Spinal cord (tissue), 10 donors: Measurements from ENCODE around the gene PGP. TPM values are rescaled to one million over a fixed set of nuclear protein-coding genes. Genes with fewer than 3 reads are reported as not detected.
"Not testable (repeated sequence)": the region's sequence is repeated elsewhere in the genome, so short reads cannot be mapped to it uniquely, and the experiment has no call there.

ENCODE experiments used
- DNase-seq, 6 donors: peaks; one replicate each; pipeline versions ENCODE4 v3.0.0 to v3.0.0-alpha.2; 2013 to 2015; ENCODE audit warnings: low spot score in 6 of 6, low read depth in 4 of 6
- H3K27ac ChIP-seq: one replicate; pipeline ENCODE4 v1.5.1; 2013; ENCODE audit warnings: low read depth, low read length, control low read depth
- H3K27me3 ChIP-seq: one replicate; pipeline ENCODE4 v1.6.1; 2013; ENCODE audit warnings: low read length; ENCODE audit not compliant: control insufficient read depth, insufficient read depth
- H3K36me3 ChIP-seq: one replicate; pipeline ENCODE4 v1.6.1; 2013; ENCODE audit warnings: low read length; ENCODE audit not compliant: control insufficient read depth, insufficient read depth
- H3K4me1 ChIP-seq: one replicate; pipeline ENCODE4 v1.6.1; 2013; ENCODE audit warnings: low read length; ENCODE audit not compliant: control insufficient read depth, insufficient read depth
- H3K4me3 ChIP-seq: one replicate; pipeline ENCODE4 v1.5.1; 2013; ENCODE audit warnings: low read depth, low read length, control low read depth
- H3K9me3 ChIP-seq: one replicate; pipeline ENCODE4 v1.6.1; 2013; ENCODE audit warnings: low read length; ENCODE audit not compliant: control insufficient read depth, insufficient read depth
- WGBS: methylation state at CpG from one replicate; pipeline ENCODE4 v1.1.5; 2013; ENCODE audit warnings: missing lambda C conversion rate; ENCODE audit not compliant: insufficient coverage; 5-methylcytosine and 5-hydroxymethylcytosine counted together
- polyA plus RNA-seq, 2 donors: library from polyadenylated mRNA; unstranded; fragments of 120-200 nt; gene quantifications; one replicate each; pipeline ENCODE4 v1.2.1, GENCODE V29; 2013; ENCODE audit not compliant: insufficient read length in 2 of 2
- total RNA-seq, 2 donors: library from RNA; depleted of rRNA in 1 of 2; stranded (reverse); fragments of 120-200 nt in 1 of 2; fragments of >200 nt in 1 of 2; gene quantifications; one replicate each; pipeline versions ENCODE4 v1.2.3 to v1.2.4, GENCODE V29; 2013 to 2014
- donor health status: healthy.

PGP gene
- total and polyA plus RNA-seq, 4 donors: 15.9 to 35.7 (median 21.8) TPM

GRCh38 chr16:2204416-2205103, 10.1 kb downstream of the PGP start:
- peak overlapping the region; percentile 90 for H3K4me3 ChIP-seq
- H3K27ac ChIP-seq: peak overlapping the region; percentile 95
- no peaks in the 10 kb centered on the region for H3K9me3 ChIP-seq
- 88% methylated on average over 9 of the region's 13 CpGs for WGBS
- H3K4me1 ChIP-seq: peaks cover 28% of the 10 kb centered on the region
- no peaks in the 10 kb centered on the region for H3K27me3 ChIP-seq
- H3K36me3 ChIP-seq: peaks cover 35% of the 10 kb centered on the region
- DNase-seq: no peak

GRCh38 chr16:2203119-2203688, 11.4 kb downstream of the PGP start:
- 100% methylated on average over 3 of the region's 8 CpGs for WGBS
- H3K9me3 ChIP-seq, H3K4me3 ChIP-seq, H3K27ac ChIP-seq, DNase-seq, H3K27me3 ChIP-seq: not testable (repeated sequence)
- Histone ChIP-seq H3K4me1 (peaks cover 27% of the 10 kb centered on the region), H3K36me3 (peaks cover 22% of the 10 kb centered on the region)

DNA sequence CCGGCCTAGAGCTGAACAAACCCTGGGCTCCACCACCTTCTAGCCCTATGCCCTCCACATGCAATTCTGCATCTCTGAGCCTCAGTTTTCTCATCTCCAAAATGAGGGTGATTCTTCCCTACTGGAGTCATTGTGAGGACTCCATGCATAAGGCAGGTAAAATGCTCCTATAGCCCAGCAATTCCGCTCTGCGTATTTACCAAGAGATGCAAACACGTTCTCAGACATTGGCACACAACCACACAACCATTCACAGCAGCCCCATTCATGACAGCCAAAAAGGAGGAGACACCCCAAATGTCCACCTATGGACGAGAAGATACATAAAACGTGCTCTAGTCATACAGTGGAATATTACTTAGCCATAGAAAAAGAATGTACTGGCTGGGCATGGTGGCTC, 14.3 kb downstream of the PGP start:
- DNase-seq: no peak
- Histone ChIP-seq H3K36me3 (no peaks in the 10 kb centered on the region), H3K9me3 (no peaks in the 10 kb centered on the region), H3K4me1 (peaks cover 18% of the 10 kb centered on the region), H3K27ac (no peak overlapping the region), H3K27me3 (peaks cover 3% of the 10 kb centered on the region), H3K4me3 (no peak overlapping the region)
- 81% methylated on average over 4 of the region's 6 CpGs for WGBS

GRCh38 chr16:2199621-2200139, 15.0 kb downstream of the PGP start:
- 62% methylated on average over 14 of the region's 14 CpGs for WGBS
- Histone ChIP-seq H3K4me1 (peaks cover 20% of the 10 kb centered on the region), H3K4me3 (no peak overlapping the region), H3K36me3 (peaks cover under 1% of the 10 kb centered on the region), H3K9me3 (no peaks in the 10 kb centered on the region), H3K27me3 (peaks cover 3% of the 10 kb centered on the region), H3K27ac (no peak overlapping the region)
- no peak for DNase-seq

- Histone ChIP-seq H3K27ac (no peak overlapping the region), H3K9me3 (no peaks in the 10 kb centered on the region), H3K27me3 (peaks cover 3% of the 10 kb centered on the region), H3K4me3 (no peak overlapping the region), H3K36me3 (peaks cover 7% of the 10 kb centered on the region), H3K4me1 (peaks cover 23% of the 10 kb centered on the region)
- DNase-seq: no peak
- WGBS: 76% methylated on average over 5 of the region's 5 CpGs
Observed at GRCh38 chr16:2199095-2199494, 15.5 kb downstream of the PGP start.

GRCh38 chr16:2198283-2198682, 16.4 kb downstream of the PGP start:
- H3K36me3 ChIP-seq: peaks cover 14% of the 10 kb centered on the region
- peaks cover 3% of the 10 kb centered on the region for H3K27me3 ChIP-seq
- WGBS: no CpG with 5 or more reads among the region's 4 CpGs
- no peaks in the 10 kb centered on the region for H3K9me3 ChIP-seq
- no peak for DNase-seq
- no peak overlapping the region for H3K27ac ChIP-seq
- H3K4me1 ChIP-seq: peaks cover 29% of the 10 kb centered on the region
- no peak overlapping the region for H3K4me3 ChIP-seq

DNA sequence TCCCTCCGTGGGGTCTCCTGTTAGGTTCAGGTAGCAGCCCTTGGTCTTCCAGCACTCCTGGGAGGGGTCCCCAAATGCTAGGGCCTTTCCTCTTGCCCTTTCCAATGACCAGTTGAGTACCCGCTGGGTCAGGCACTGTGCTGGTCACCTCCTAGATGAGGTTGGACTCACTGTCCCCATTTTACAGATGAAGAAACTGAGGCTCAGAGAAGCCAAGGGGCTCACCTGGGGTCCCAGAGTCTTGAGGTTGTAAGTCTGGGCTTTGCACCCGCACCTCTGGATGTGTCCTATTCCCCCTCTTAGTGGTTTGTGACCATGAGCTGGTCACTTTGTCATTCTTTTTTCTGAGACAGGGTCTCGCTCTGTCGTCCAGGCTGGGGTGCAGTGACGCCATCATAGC, 16.9 kb downstream of the PGP start:
- no peak for DNase-seq
- Histone ChIP-seq H3K9me3 (no peaks in the 10 kb centered on the region), H3K27me3 (peaks cover 3% of the 10 kb centered on the region), H3K4me3 (no peak overlapping the region), H3K4me1 (peaks cover 29% of the 10 kb centered on the region), H3K27ac (no peak overlapping the region), H3K36me3 (peaks cover 17% of the 10 kb centered on the region)
- WGBS: 80% methylated on average over 5 of the region's 6 CpGs

DNA sequence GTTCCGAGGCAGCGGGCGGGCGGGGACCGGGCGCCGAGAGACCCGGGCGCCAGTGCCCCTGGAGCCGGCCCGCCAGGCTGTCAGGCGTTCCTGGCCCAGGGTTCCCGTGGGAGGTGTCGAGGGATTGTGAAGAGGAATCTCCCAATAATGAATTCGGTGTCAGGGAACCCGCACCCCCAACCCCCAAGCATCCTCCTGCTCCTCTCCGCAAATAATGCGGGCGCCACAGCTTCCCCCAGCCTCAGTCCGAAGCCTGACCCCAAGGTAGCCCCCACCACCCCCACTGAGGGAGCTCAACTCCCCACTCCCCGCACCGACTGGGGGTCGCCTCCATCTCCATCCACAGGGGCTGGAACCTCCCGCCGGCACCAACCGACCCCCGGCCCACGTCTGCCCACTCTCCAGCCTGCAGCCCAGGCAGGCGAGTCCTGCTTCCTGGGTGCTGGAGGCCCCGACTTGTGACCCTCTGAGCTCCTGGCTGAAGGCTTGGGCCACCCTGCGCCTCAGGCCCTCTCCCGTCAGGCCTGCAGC, 17.6 kb downstream of the PGP start:
- no peak overlapping the region for H3K4me3 ChIP-seq
- H3K9me3 ChIP-seq: no peaks in the 10 kb centered on the region
- H3K27me3 ChIP-seq: peaks cover 3% of the 10 kb centered on the region
- H3K4me1 ChIP-seq: peaks cover 33% of the 10 kb centered on the region
- WGBS: 22% methylated on average over 25 of the region's 32 CpGs
- H3K27ac ChIP-seq: no peak overlapping the region
- H3K36me3 ChIP-seq: peaks cover 24% of the 10 kb centered on the region
- no peak for DNase-seq

DNA sequence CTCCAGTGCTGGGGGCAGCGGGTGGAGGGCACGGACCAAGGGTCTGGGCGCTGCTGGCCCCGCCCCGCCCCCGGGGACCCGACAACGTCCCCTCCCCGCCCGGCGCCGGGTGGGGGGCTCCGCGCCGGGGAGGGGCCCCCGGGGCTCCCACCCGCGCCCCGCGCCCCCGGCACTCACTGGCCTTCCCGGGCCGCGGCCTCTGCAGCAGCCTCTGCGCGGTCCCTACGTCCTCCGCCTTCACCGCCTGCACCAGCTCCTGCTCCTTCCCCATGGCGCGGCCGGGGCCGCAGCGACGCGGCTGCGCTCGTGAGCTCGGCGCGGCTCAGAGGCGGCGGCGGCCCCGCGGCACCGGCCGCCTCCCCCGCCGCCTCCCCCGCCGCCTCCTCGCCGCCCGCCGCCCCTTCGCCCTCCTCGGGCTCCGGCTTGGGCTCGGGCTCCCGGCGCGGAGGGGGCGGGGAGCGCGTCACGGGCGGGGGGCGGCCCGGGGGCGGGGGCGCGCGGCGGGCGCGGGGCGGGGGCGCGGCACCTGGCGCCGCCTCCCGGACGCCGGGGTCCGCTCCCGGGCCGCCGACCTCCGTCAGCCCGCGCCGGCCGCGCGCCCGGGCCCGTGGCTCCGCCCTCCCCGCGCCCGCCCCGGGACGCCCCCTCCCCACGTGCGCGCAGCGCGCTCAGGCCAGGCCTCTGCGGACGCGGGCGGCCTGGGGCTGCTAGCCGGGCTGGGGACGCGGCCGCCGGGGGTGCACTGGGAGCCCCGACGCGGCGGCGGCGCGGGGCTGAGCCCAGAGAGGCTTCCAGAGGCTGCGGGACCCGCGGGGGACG, 18.3 kb downstream of the PGP start, which contains the start of gene CASKIN1:
Gene CASKIN1, minus strand, starts transcription at position 444 of the 819 bp plus-strand sequence. Its CDS starts 173 bp downstream, at position 271.
- H3K4me1 ChIP-seq: peaks cover 39% of the 10 kb centered on the region
- no peak within 1 kb of the TSS for H3K27ac ChIP-seq
- peak in 2 of 6 donors; percentile 60 to 72 for DNase-seq
- no peaks in the 10 kb centered on the region for H3K9me3 ChIP-seq
- H3K4me3 ChIP-seq: peak within 1 kb of the TSS; percentile 36
- under 1% methylated on average over 102 of the region's 129 CpGs for WGBS
- peaks cover 3% of the 10 kb centered on the region for H3K27me3 ChIP-seq
- H3K36me3 ChIP-seq: peaks cover 30% of the 10 kb centered on the region
